ENCODE measurements around the gene NYNRIN.

The NYNRIN gene

GRCh38 chr14:24415421-24416253 is 16.8 kb downstream of the NYNRIN start:
- in situ Hi-C loops (cut with MboI; ENCODE audit: low sequenced_read_pairs, unreplicated experiment): no loop called here
- no peak for DNase-seq (ENCODE audit: low spot score)
- TF ChIP-seq CTCF (IDR thresholded peaks at IDR 0.05; ENCODE audit: borderline replicate concordance, control extremely low read depth, extremely low read depth, insufficient read depth, missing control alignments): no peak

DNA sequence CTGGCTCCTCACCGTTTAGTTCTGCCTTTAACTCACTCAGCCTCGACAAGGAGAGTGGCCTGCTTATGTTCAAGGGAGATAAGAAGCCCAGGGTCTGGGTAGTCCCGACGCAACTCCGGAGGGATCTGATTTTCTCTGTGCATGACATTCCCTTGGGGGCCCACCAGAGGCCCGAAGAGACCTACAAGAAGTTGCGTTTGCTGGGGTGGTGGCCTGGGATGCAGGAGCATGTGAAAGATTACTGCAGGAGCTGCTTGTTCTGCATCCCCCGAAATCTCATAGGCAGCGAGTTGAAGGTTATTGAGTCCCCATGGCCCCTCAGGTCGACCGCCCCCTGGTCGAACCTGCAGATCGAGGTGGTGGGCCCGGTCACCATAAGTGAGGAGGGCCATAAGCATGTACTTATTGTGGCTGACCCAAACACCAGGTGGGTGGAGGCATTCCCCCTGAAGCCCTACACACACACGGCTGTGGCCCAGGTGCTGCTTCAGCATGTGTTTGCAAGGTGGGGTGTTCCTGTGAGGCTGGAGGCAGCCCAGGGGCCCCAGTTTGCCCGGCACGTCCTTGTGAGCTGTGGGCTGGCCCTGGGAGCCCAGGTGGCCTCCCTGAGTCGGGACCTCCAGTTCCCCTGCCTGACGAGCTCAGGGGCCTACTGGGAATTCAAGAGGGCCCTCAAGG is 17.6 kb downstream of the NYNRIN start:
- TF ChIP-seq CTCF (IDR thresholded peaks at IDR 0.05; ENCODE audit: borderline replicate concordance, control extremely low read depth, extremely low read depth, insufficient read depth, missing control alignments): no peak
- in situ Hi-C loops (cut with MboI; ENCODE audit: low sequenced_read_pairs, unreplicated experiment): no loop called here
- no peak for DNase-seq (ENCODE audit: low spot score)

DNA sequence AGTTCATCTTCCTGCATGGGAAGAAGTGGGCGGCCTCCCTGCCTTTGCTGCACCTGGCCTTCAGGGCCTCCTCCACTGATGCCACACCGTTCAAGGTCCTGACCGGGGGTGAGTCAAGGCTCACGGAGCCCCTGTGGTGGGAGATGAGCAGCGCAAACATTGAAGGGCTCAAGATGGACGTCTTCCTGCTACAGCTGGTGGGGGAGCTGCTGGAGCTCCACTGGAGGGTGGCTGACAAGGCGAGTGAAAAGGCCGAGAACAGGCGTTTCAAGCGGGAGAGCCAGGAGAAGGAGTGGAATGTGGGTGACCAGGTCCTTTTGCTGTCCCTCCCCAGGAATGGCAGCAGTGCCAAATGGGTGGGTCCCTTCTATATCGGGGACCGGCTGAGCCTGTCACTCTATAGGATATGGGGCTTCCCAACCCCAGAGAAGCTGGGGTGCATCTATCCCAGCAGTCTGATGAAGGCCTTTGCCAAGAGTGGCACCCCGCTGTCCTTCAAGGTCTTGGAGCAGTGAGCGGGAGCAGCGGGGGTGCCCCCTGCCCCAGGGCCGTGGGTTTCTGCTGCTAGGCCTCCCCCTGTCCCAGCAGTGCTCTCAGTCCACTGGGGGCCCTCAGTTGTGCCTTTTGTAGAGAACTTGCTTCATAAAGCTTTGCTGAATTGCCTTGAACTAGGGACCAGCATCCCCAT is 18.3 kb downstream of the NYNRIN start:
- no peak for DNase-seq (ENCODE audit: low spot score)
- in situ Hi-C loops (cut with MboI; ENCODE audit: low sequenced_read_pairs, unreplicated experiment): no loop called here
- TF ChIP-seq CTCF (IDR thresholded peaks at IDR 0.05; ENCODE audit: borderline replicate concordance, control extremely low read depth, extremely low read depth, insufficient read depth, missing control alignments): no peak

DNA sequence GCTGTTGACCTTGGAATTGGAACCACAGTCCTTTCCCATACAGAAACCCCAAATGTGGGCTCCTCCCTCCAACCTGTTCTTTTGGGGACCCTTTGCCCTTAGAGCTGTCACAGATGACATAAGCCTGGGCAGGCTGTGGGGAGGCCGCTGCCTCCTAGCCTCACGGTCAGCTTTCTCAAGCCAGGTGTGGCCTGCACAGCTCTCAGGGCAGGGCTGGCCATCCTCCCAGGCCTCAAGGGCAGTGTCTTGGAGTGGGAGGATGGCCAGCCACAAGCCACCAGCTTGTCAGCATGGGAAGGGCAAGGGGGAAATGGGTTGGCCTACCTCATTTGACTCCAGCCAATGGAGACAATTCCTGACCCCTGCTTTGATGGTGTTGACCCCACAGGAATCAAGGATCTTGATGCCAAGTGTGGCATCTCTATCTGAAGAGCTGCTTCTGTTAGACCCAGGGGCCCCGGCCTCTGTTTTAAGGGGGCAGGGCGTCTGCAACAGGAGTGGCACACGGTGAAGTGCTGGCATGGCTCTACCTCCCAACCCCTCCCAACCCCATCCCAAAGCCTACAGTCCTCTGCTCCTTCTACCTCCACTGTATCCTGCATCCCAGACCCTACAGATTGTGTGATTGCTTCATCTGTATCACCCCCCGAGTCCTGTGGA is 19.2 kb downstream of the NYNRIN start:
- TF ChIP-seq CTCF (IDR thresholded peaks at IDR 0.05; ENCODE audit: borderline replicate concordance, control extremely low read depth, extremely low read depth, insufficient read depth, missing control alignments): no peak
- DNase-seq (ENCODE audit: low spot score): no peak
- in situ Hi-C loops (cut with MboI; ENCODE audit: low sequenced_read_pairs, unreplicated experiment): no loop called here

- no peak for TF ChIP-seq CTCF (IDR thresholded peaks at IDR 0.05; ENCODE audit: borderline replicate concordance, control extremely low read depth, extremely low read depth, insufficient read depth, missing control alignments)
- in situ Hi-C loops (cut with MboI; ENCODE audit: low sequenced_read_pairs, unreplicated experiment): no loop called here
- DNase-seq (ENCODE audit: low spot score): no peak
These were observed 19.7 kb downstream of the NYNRIN start for GRCh38 chr14:24418492-24418873.

- DNase-seq (ENCODE audit: low spot score): no peak
- TF ChIP-seq CTCF (IDR thresholded peaks at IDR 0.05; ENCODE audit: borderline replicate concordance, control extremely low read depth, extremely low read depth, insufficient read depth, missing control alignments): no peak
- in situ Hi-C loops (cut with MboI; ENCODE audit: low sequenced_read_pairs, unreplicated experiment): no loop called here
These were observed 23.5 kb downstream of the NYNRIN start for GRCh38 chr14:24422261-24422660.
